Peyer's patch (tissue), 4 donors: Measurements from ENCODE around the gene NOTUM.

Experiments
- CTCF ChIP-seq, 6 experiments: fragments of 450-650 bp in 4 of 6; fragments of 200-600 bp in 2 of 6; sonication (generic) in 1 of 6; IDR thresholded peaks; one replicate each; pipeline ENCODE4 v1.5.1; 2017 to 2019; ENCODE audit warnings: antibody characterized with exemption in 6 of 6, mild to moderate bottlenecking in 3 of 6, moderate library complexity in 1 of 6
- POLR2A ChIP-seq, 2 donors: fragments of 450-650 bp; IDR thresholded peaks; one replicate each; pipeline ENCODE4 v1.5.1; 2017; ENCODE audit warnings: antibody characterized with exemption in 2 of 2, mild to moderate bottlenecking in 2 of 2, moderate library complexity in 2 of 2

- TF ChIP-seq CTCF (IDR thresholded peaks at IDR 0.05) (no peak), POLR2A (IDR thresholded peaks at IDR 0.05) (no peak)
Measured at GRCh38 chr17:81929253-81930141, 31.5 kb downstream of the NOTUM start.
